A673 (cell line): ENCODE data around the gene EXOC6. TPM values are rescaled to one million over a fixed set of nuclear protein-coding genes. Genes with fewer than 3 reads are reported as not detected.

Experiments
- BruUV-seq: library from RNA; stranded (reverse); fragments of 400-500 nt; replicated peaks from 2 replicates; lab custom pipeline; 2021; lab: Mats Ljungman, UMichigan
- CTCF ChIA-PET: fragments of 300-600 bp; sonication (Branson Sonifier 250); formaldehyde crosslinking; loops from one replicate; lab custom pipeline; 2022; ENCODE audit warnings: antibody characterized with exemption; lab: Charles Lee
- POLR2A ChIA-PET: fragments of 300-600 bp; sonication (Branson Sonifier 250); formaldehyde crosslinking; loops from one replicate; lab custom pipeline; 2022; ENCODE audit warnings: antibody characterized with exemption; ENCODE audit not compliant: low non-redundant PET; lab: Charles Lee
- DNase-seq: peaks from one replicate; pipeline ENCODE4 v3.0.0-alpha.2; 2015; ENCODE audit warnings: low spot score
- H3K27ac ChIP-seq: fragments of 200-600 bp; sonication (generic); 2 replicates; pipeline ENCODE4 v1.5.1; 2016; ENCODE audit warnings: mixed run types, low read depth, mild to moderate bottlenecking, mixed read lengths, antibody characterized with exemption, low read length; ENCODE audit not compliant: poor library complexity, severe bottlenecking
- H3K27me3 ChIP-seq: fragments of 200-600 bp; sonication (generic); replicated peaks from 2 replicates; pipeline ENCODE4 v1.6.1; 2017; ENCODE audit warnings: mixed run types, low read depth, mild to moderate bottlenecking, mixed read lengths, antibody characterized with exemption, low read length; ENCODE audit not compliant: insufficient read depth, poor library complexity
- H3K36me3 ChIP-seq: fragments of 200-600 bp; sonication (generic); 2 replicates; pipeline ENCODE4 v1.6.1; 2016; ENCODE audit warnings: mixed run types, mild to moderate bottlenecking, mixed read lengths, antibody characterized with exemption, low read length; ENCODE audit not compliant: insufficient read depth, poor library complexity, severe bottlenecking
- H3K4me1 ChIP-seq: fragments of 200-600 bp; sonication (generic); 2 replicates; pipeline ENCODE4 v1.6.1; 2017; ENCODE audit warnings: mixed run types, mild to moderate bottlenecking, mixed read lengths, antibody characterized with exemption, low read length; ENCODE audit not compliant: insufficient read depth, poor library complexity, severe bottlenecking
- H3K4me3 ChIP-seq: fragments of 200-600 bp; sonication (generic); 2 replicates; pipeline ENCODE4 v1.5.1; 2016; ENCODE audit warnings: low read depth, mixed run types, mild to moderate bottlenecking, mixed read lengths, low read length; ENCODE audit not compliant: poor library complexity, severe bottlenecking
- H3K9me3 ChIP-seq: fragments of 200-600 bp; sonication (generic); 2 replicates; pipeline ENCODE4 v1.6.1; 2016; ENCODE audit warnings: mixed run types, low read depth, mild to moderate bottlenecking, mixed read lengths, antibody characterized with exemption, low read length; ENCODE audit not compliant: poor library complexity, severe bottlenecking
- CTCF ChIP-seq: fragments of 300-800, 200-600 bp; sonication (generic); conservative IDR thresholded peaks from 2 replicates; pipeline ENCODE4 v1.5.1; 2017; ENCODE audit warnings: low read depth, mild to moderate bottlenecking, antibody characterized with exemption, low read length, moderate library complexity, mixed read lengths
- EZH2 ChIP-seq: fragments of 200-600 bp; sonication (generic); IDR thresholded peaks from 2 replicates; pipeline ENCODE4 v1.6.1; 2017; ENCODE audit warnings: borderline replicate concordance, low read depth, mild to moderate bottlenecking, mixed read lengths, antibody characterized with exemption, low read length; ENCODE audit not compliant: poor library complexity, severe bottlenecking
- intact Hi-C: fragments of 100-400 bp; cut with micrococcal nuclease; formaldehyde crosslinking; loops from one replicate; pipeline ENCODE4 v1.10.0; 2022; ENCODE audit not compliant: unreplicated experiment
- total RNA-seq: library from RNA; stranded (reverse); gene quantifications from 2 replicates; pipeline ENCODE4 v1.2.3, GENCODE V29; 2021

Gene EXOC6
- total RNA-seq, 1 experiment from 2014 or later: 35.0 TPM

GRCh38 chr10:93072713-93073538 lies 224.6 kb downstream of the EXOC6 start:
- H3K4me3 ChIP-seq: peak overlapping the region; percentile 44
- H3K4me1 ChIP-seq: peaks cover 25% of the 10 kb centered on the region
- no TSS peak for BruUV-seq

GRCh38 chr10:93073539-93074146 lies 225.3 kb downstream of the EXOC6 start, which contains the start of gene CYP26A1:
Gene CYP26A1, plus strand, starts transcription at chr10:93073893. Its CDS starts 42 bp downstream, at chr10:93073935.
- Histone ChIP-seq H3K9me3 (no peaks in the 10 kb centered on the region), H3K27me3 (peaks cover 96% of the 10 kb centered on the region), H3K4me3 (peak within 1 kb of the TSS; percentile 44), H3K27ac (no peak within 1 kb of the TSS), H3K4me1 (peaks cover 25% of the 10 kb centered on the region), H3K36me3 (no peaks in the 10 kb centered on the region)
- no TSS peak for BruUV-seq
- intact Hi-C loops: loop anchor here (5.0 kb wide), 1 partner anchor 181 kb away; no protein-coding TSS in a partner anchor
- DNase-seq: no peak
- POLR2A ChIA-PET: no interaction called here
- CTCF ChIA-PET: no interaction called here
- TF ChIP-seq CTCF (no peak), EZH2 (peak; percentile 20)

More at GRCh38 chr10:93072713-93073538, 224.6 kb downstream of the EXOC6 start:
- no peak for TF ChIP-seq CTCF
- peak; percentile 14 for TF ChIP-seq EZH2
- intact Hi-C loops: loop anchor here (5.0 kb wide), 1 partner anchor 181 kb away; no protein-coding TSS in a partner anchor
- ChIA-PET POLR2A (no interaction called here), CTCF (no interaction called here)
- Histone ChIP-seq H3K9me3 (no peaks in the 10 kb centered on the region), H3K27me3 (peaks cover 97% of the 10 kb centered on the region), H3K27ac (no peak overlapping the region), H3K36me3 (no peaks in the 10 kb centered on the region)
- no peak for DNase-seq

- POLR2A ChIA-PET: no interaction called here
- Histone ChIP-seq H3K4me1 (peaks cover 25% of the 10 kb centered on the region), H3K9me3 (no peaks in the 10 kb centered on the region), H3K27ac (no peak overlapping the region), H3K4me3 (peak overlapping the region; percentile 44), H3K36me3 (no peaks in the 10 kb centered on the region), H3K27me3 (peaks cover 90% of the 10 kb centered on the region)
- DNase-seq: peak; percentile 68
- TF ChIP-seq CTCF (peak; percentile 48), EZH2 (no peak)
- intact Hi-C loops: loop anchor here (5.0 kb wide), 1 partner anchor 182 kb away; no protein-coding TSS in a partner anchor
- BruUV-seq: no TSS peak
- CTCF ChIA-PET: no interaction called here
Observed at GRCh38 chr10:93074147-93074596, 225.9 kb downstream of the EXOC6 start.
